NT2/D1 (cell line): ENCODE measurements around the gene TNFRSF8.

Source experiments
- DNase-seq: peaks from one replicate; pipeline ENCODE4 v3.0.0-alpha.2; 2011; ENCODE audit warnings: low read depth, low spot score
- H3K27me3 ChIP-seq: 2 replicates; pipeline ENCODE4 v1.6.0; 2011; ENCODE audit warnings: mild to moderate bottlenecking; ENCODE audit not compliant: insufficient read length, insufficient read depth
- H3K36me3 ChIP-seq: 2 replicates; pipeline ENCODE4 v1.6.1; 2011; ENCODE audit warnings: mild to moderate bottlenecking, low read length, mixed read lengths; ENCODE audit not compliant: insufficient read depth, insufficient read length
- H3K4me1 ChIP-seq: 2 replicates; pipeline ENCODE4 v1.5.1; 2011; ENCODE audit not compliant: insufficient read depth, insufficient read length
- H3K4me3 ChIP-seq: 2 replicates; pipeline ENCODE4 v1.5.1; 2011; ENCODE audit warnings: low read depth; ENCODE audit not compliant: insufficient read length
- H3K9ac ChIP-seq: 2 replicates; pipeline ENCODE4 v1.6.0; 2011; ENCODE audit warnings: low read depth; ENCODE audit not compliant: insufficient read length
- H3K9me3 ChIP-seq: 2 replicates; pipeline ENCODE4 v1.5.1; 2011; ENCODE audit warnings: mild to moderate bottlenecking, low read length; ENCODE audit not compliant: insufficient read depth
- SUZ12 ChIP-seq: IDR thresholded peaks from 2 replicates; pipeline ENCODE4 v1.6.1; 2011; ENCODE audit not compliant: insufficient read length, insufficient read depth; ENCODE audit errors: extremely low read depth
- YY1 ChIP-seq: IDR thresholded peaks from 2 replicates; pipeline ENCODE4 v1.6.1; 2011; ENCODE audit not compliant: insufficient read length, insufficient read depth
- ZNF274 ChIP-seq: IDR thresholded peaks from 2 replicates; pipeline ENCODE4 v1.6.1; 2011; ENCODE audit warnings: mild to moderate bottlenecking, low read depth, low read length

TNFRSF8 gene

GRCh38 chr1:12082988-12083387 is 19.9 kb downstream of the TNFRSF8 start:
- no peaks in the 10 kb centered on the region for H3K9me3 ChIP-seq
- H3K4me1 ChIP-seq: no peaks in the 10 kb centered on the region
- H3K4me3 ChIP-seq: no peak overlapping the region
- H3K9ac ChIP-seq: no peak overlapping the region
- H3K36me3 ChIP-seq: peaks cover 31% of the 10 kb centered on the region
- no peak for DNase-seq
- H3K27me3 ChIP-seq: no peaks in the 10 kb centered on the region
- TF ChIP-seq ZNF274 (no peak), SUZ12 (no peak), YY1 (no peak)

DNA sequence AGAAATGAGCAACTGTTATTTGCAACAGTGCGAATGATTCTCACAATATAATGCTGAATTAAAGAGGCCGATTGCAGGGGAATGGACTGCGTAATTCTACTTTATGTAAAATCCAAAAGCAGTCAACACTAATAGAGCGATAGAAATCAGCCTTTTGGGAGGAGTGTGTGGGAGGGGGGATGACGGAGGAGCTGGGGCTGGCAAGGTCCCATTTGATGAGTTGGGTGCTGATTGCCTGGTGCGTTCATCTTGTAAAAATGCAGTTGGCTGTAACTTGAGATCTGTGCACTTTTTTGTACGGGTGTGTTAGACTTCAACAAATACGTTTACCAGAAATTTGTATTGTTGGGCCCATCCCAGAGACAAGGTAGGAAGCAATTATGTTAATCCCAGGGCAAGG is 20.7 kb downstream of the TNFRSF8 start:
- Histone ChIP-seq H3K27me3 (no peaks in the 10 kb centered on the region), H3K4me3 (no peak overlapping the region), H3K4me1 (no peaks in the 10 kb centered on the region), H3K9ac (no peak overlapping the region), H3K9me3 (no peaks in the 10 kb centered on the region), H3K36me3 (peaks cover 36% of the 10 kb centered on the region)
- no peak for DNase-seq
- TF ChIP-seq ZNF274 (no peak), SUZ12 (no peak), YY1 (no peak)

GRCh38 chr1:12085643-12086260 is 22.6 kb downstream of the TNFRSF8 start:
- Histone ChIP-seq H3K9me3 (no peaks in the 10 kb centered on the region), H3K36me3 (peaks cover 32% of the 10 kb centered on the region), H3K4me3 (no peak overlapping the region), H3K9ac (no peak overlapping the region), H3K27me3 (no peaks in the 10 kb centered on the region), H3K4me1 (no peaks in the 10 kb centered on the region)
- no peak for DNase-seq
- TF ChIP-seq SUZ12 (no peak), ZNF274 (no peak)

DNA sequence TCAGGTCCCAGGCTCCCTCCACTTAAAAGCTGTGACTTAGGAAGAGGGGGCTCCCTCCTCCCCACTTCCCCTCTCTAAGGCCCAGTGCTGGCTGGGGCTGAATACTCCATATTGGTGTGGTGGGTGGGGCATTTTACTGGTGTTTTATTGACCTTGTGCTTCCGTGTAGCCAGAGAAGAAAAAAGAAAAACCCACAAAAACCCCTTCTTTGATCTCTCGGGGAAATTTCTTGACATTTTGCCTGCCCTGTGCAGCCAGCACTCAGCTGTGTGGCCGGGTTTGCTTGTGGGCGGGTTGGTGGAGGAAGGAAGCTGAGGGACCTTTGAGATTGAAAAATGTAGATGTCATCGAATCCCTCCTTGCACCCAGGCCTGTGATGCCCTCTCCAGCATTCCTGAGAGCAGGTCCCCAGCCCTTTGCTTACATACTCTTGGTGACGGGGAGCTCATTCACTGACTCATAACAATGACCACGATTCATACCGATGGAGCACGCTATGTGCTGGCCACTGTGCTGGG is 24.8 kb downstream of the TNFRSF8 start:
- Histone ChIP-seq H3K9ac (no peak overlapping the region), H3K27me3 (no peaks in the 10 kb centered on the region), H3K9me3 (no peaks in the 10 kb centered on the region), H3K4me1 (no peaks in the 10 kb centered on the region), H3K4me3 (no peak overlapping the region), H3K36me3 (peaks cover 25% of the 10 kb centered on the region)
- TF ChIP-seq SUZ12 (no peak), ZNF274 (no peak), YY1 (no peak)
- no peak for DNase-seq

DNA sequence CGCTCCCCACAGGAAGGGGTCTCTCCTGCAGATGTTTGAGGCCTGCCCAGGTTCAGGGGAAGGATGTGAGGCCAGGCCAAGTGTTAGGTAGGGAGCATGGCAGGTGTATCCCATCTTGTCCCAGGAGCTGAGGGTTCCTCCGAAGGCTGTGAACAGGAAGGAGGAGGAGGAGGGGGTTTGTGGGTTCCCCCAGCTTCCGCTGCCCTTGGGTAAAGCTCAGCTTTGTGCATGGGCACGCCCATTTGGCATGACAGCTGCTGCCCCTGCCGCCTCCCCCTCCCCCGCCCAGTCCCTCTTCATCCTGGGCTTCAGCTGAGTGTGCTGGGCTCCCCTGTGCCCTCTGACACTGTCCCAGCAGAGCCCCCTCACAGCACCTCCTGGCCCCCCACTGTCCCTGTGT is 25.5 kb downstream of the TNFRSF8 start:
- H3K27me3 ChIP-seq: no peaks in the 10 kb centered on the region
- H3K9me3 ChIP-seq: no peaks in the 10 kb centered on the region
- H3K4me3 ChIP-seq: no peak overlapping the region
- TF ChIP-seq YY1: no peak
- no peak for TF ChIP-seq SUZ12
- no peak for TF ChIP-seq ZNF274
- H3K4me1 ChIP-seq: no peaks in the 10 kb centered on the region
- H3K9ac ChIP-seq: no peak overlapping the region
- DNase-seq: no peak
- H3K36me3 ChIP-seq: peaks cover 25% of the 10 kb centered on the region

GRCh38 chr1:12090326-12090725 is 27.2 kb downstream of the TNFRSF8 start:
- Histone ChIP-seq H3K9ac (no peak overlapping the region), H3K9me3 (no peaks in the 10 kb centered on the region), H3K36me3 (peaks cover 25% of the 10 kb centered on the region), H3K4me3 (no peak overlapping the region), H3K4me1 (no peaks in the 10 kb centered on the region), H3K27me3 (no peaks in the 10 kb centered on the region)
- DNase-seq: no peak
- TF ChIP-seq YY1: no peak
- TF ChIP-seq SUZ12: no peak
- TF ChIP-seq ZNF274: no peak

DNA sequence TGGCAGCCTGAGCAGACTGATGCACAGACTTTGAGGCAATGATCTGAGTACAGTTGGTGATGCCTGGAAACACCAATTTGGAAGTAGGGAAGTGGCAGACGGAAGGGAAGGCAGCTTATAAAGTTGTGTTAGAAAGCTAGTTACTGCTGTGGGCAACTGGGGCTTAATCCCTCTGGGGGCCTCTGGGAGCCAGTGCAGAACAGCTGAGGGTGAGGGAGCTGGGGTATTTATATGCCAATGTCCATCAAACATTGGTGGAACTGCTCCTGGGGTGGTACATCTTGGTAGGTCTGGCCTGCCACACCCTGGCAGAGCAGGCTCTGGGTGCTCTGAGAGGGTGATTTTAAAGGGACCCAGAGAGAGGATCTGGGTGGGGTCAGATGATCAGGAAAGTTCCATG is 28.1 kb downstream of the TNFRSF8 start:
- Histone ChIP-seq H3K36me3 (peaks cover 24% of the 10 kb centered on the region), H3K9ac (no peak overlapping the region), H3K4me1 (no peaks in the 10 kb centered on the region), H3K27me3 (no peaks in the 10 kb centered on the region), H3K4me3 (no peak overlapping the region), H3K9me3 (no peaks in the 10 kb centered on the region)
- TF ChIP-seq ZNF274 (no peak), SUZ12 (no peak), YY1 (no peak)
- no peak for DNase-seq

- peaks cover 20% of the 10 kb centered on the region for H3K36me3 ChIP-seq
- no peaks in the 10 kb centered on the region for H3K9me3 ChIP-seq
- H3K4me1 ChIP-seq: no peaks in the 10 kb centered on the region
- no peak overlapping the region for H3K4me3 ChIP-seq
- H3K9ac ChIP-seq: no peak overlapping the region
- no peak for DNase-seq
- H3K27me3 ChIP-seq: no peaks in the 10 kb centered on the region
- TF ChIP-seq ZNF274 (no peak), SUZ12 (no peak), YY1 (no peak)
These were observed 31.1 kb downstream of the TNFRSF8 start for GRCh38 chr1:12094180-12094579.
